Measurements from ENCODE around the gene ALDH2.
"Not testable (repeated sequence)": the region's sequence is repeated elsewhere in the genome, so short reads cannot be mapped to it uniquely, and the experiment has no call there.

The ALDH2 gene

GRCh38 chr12:111806304-111806703, 39.6 kb downstream of the ALDH2 start:
- H3K36me3 ChIP-seq, result peaks cover 0 to 84% (median 0%) of the 10 kb centered on the region in 11 experiments; a peak in 9 of 22 replicates
- no peaks in the 10 kb centered on the region for H4K20me1 ChIP-seq
- TF ChIP-seq Cebpa-rat (IDR thresholded peaks at IDR 0.05), result no peak
- H3K27me3 ChIP-seq, result no peaks in the 10 kb centered on the region
- no peak overlapping the region for H3K4me2 ChIP-seq
- no peak overlapping the region for H3K9ac ChIP-seq
- no peaks in the 10 kb centered on the region for H3K4me1 ChIP-seq
- no peak overlapping the region for H3K4me3 ChIP-seq
- peaks cover 0 to 15% (median 1%) of the 10 kb centered on the region in 11 experiments; a peak in 5 of 22 replicates for H3K9me3 ChIP-seq (replicated peaks in 1 of 11)
- H3K27ac ChIP-seq, result no peak overlapping the region

DNA sequence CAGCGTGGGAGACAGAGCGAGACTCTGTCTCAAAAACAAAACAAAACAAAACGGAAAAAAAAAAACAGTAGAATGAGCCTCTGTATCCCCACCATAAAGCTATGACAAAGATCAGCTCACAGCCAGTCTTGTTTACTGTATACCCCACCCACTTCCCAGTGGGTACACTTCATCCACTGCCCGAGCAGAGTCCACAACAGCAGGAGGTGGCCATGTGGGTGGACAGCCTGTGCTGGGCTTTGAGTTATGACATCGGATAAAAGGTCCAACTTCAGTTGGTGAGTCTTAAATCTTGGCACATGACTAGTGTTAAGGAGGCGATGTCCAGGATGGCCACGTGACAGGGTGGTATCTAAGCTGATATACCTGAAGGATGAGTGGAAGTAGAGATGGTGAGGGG, 40.5 kb downstream of the ALDH2 start:
- H3K4me3 ChIP-seq, result no peak overlapping the region
- H3K36me3 ChIP-seq, result peaks cover 0 to 75% (median 0%) of the 10 kb centered on the region in 11 experiments; a peak in 8 of 22 replicates
- no peaks in the 10 kb centered on the region for H3K27me3 ChIP-seq
- no peaks in the 10 kb centered on the region for H3K4me1 ChIP-seq
- TF ChIP-seq Cebpa-rat (IDR thresholded peaks at IDR 0.05), result no peak
- no peak overlapping the region for H3K27ac ChIP-seq
- H3K9me3 ChIP-seq (replicated peaks in 1 of 11), result peaks cover 0 to 6% (median 0%) of the 10 kb centered on the region in 11 experiments; a peak in 3 of 22 replicates
- H4K20me1 ChIP-seq, result no peaks in the 10 kb centered on the region
- H3K9ac ChIP-seq, result no peak overlapping the region
- H3K4me2 ChIP-seq, result no peak overlapping the region

GRCh38 chr12:111812881-111813741, 46.4 kb downstream of the ALDH2 start:
- Histone ChIP-seq H3K9ac (no peak overlapping the region), H3K4me1 (no peaks in the 10 kb centered on the region), H3K4me2 (no peak overlapping the region), H3K27me3 (no peaks in the 10 kb centered on the region), H3K36me3 (peaks cover 0 to 35% (median 0%) of the 10 kb centered on the region in 11 experiments; a peak in 7 of 22 replicates), H3K4me3 (no peak overlapping the region), H3K9me3 (replicated peaks in 1 of 11) (no peaks in the 10 kb centered on the region; a peak in 1 of 22 replicates), H4K20me1 (no peaks in the 10 kb centered on the region), H3K27ac (no peak overlapping the region)
- TF ChIP-seq Cebpa-rat (IDR thresholded peaks at IDR 0.05), result no peak

- Histone ChIP-seq H3K27me3 (no peaks in the 10 kb centered on the region), H3K9me3 (replicated peaks in 1 of 11) (peaks cover 0 to 9% (median 6%) of the 10 kb centered on the region in 11 experiments; a peak in 6 of 22 replicates), H4K20me1 (no peaks in the 10 kb centered on the region), H3K4me2 (no peak overlapping the region), H3K36me3 (peaks cover 0 to 7% (median 0%) of the 10 kb centered on the region in 11 experiments; a peak in 3 of 22 replicates), H3K9ac (no peak overlapping the region), H3K4me3 (no peak overlapping the region), H3K27ac (no peak overlapping the region), H3K4me1 (peaks cover 0 to 13% (median 8%) of the 10 kb centered on the region in 10 experiments; a peak in 5 of 20 replicates)
- TF ChIP-seq Cebpa-rat (IDR thresholded peaks at IDR 0.05), result no peak
These were observed 49.4 kb downstream of the ALDH2 start for GRCh38 chr12:111816065-111816615.

DNA sequence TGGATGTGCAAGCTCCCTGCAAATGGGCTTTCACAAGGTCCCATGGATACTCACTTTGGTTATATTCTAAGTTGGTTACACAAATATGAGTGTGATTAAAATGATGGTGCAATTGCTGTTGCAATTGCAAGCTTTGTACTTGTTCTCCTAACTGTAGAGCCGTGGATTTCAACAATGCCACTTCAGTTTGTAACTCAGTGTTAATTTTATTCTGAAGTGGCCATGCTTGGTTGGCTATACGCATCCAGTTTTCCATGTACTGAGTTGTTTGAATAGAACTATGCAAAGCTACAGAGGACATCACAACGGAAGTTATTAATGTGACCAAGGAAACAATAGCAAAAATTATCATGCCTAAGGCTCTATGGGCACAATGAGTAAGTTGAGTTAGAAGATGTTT, 50.2 kb downstream of the ALDH2 start:
- H3K27ac ChIP-seq, H3K36me3 ChIP-seq, H3K9ac ChIP-seq, H3K4me2 ChIP-seq, H3K4me3 ChIP-seq, H4K20me1 ChIP-seq, H3K27me3 ChIP-seq: not testable (repeated sequence)
- peaks cover 0 to 12% (median 6%) of the 10 kb centered on the region in 11 experiments; a peak in 6 of 22 replicates for H3K9me3 ChIP-seq (replicated peaks in 1 of 11)
- H3K4me1 ChIP-seq, result peaks cover 0 to 13% (median 8%) of the 10 kb centered on the region in 10 experiments; a peak in 5 of 20 replicates

GRCh38 chr12:111818340-111818739, 51.6 kb downstream of the ALDH2 start:
- no peak overlapping the region for H3K9ac ChIP-seq
- no peaks in the 10 kb centered on the region for H4K20me1 ChIP-seq
- no peak overlapping the region for H3K27ac ChIP-seq
- peaks cover 0 to 15% (median 11%) of the 10 kb centered on the region in 10 experiments; a peak in 7 of 20 replicates for H3K4me1 ChIP-seq
- peaks cover 0 to 12% (median 6%) of the 10 kb centered on the region in 11 experiments; a peak in 6 of 22 replicates for H3K9me3 ChIP-seq (replicated peaks in 1 of 11)
- no peaks in the 10 kb centered on the region for H3K27me3 ChIP-seq
- no peaks in the 10 kb centered on the region for H3K36me3 ChIP-seq
- no peak for TF ChIP-seq Cebpa-rat (IDR thresholded peaks at IDR 0.05)
- no peak overlapping the region for H3K4me2 ChIP-seq
- no peak overlapping the region for H3K4me3 ChIP-seq

DNA sequence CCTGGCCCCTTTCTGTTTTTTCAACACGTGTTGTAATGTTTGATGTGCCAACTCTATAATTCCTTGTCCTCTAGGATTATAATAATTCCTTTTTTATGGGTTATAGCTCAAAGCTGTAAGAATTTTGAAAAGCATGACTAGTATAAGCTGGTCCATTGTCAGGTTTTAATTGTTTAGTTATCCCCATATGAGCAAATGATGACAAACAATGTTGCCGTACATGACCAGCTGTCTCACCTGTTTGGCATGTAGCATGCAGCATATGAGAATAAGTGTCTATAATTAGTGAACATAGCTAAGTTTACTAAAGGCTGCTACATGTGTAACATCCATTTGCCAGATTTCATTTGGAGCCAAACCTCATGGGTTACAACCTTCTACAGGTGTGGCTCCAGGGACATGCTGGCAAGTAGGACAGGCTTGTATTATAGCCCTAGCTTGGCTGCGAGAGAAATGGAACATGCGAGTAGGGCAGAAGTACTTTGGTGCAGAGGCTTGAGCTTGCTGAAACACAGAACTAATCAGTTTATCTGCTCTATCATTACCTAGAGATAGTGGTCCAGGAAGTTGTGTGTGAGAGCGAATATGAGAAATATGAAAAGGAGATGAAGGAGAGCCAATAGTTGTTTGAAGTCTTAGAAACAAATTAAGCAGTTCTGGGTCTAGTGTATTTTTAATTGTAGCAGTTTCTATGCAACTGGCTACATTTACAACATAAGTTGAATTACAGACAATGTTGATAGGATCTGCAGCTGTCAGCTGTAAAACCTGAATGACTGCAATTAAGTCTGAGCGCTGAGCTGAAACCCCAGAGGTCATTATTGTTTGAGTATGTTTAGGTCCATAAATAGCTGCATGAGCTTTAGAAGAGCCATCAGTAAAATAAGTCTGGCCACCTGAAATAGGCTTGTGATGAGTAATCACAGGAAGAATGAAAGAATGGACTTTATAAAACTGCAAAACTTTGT, 52.7 kb downstream of the ALDH2 start:
- H3K27ac ChIP-seq, result peak overlapping the region in 1 of 11 experiments; percentile 23; a peak in 1 of 22 replicates
- H3K9ac ChIP-seq, result no peak overlapping the region
- H4K20me1 ChIP-seq, result no peaks in the 10 kb centered on the region
- peak overlapping the region in 3 of 11 experiments; percentile 8 to 29 (median 28); a peak in 3 of 22 replicates for H3K4me2 ChIP-seq
- H3K27me3 ChIP-seq, result no peaks in the 10 kb centered on the region
- no peaks in the 10 kb centered on the region for H3K36me3 ChIP-seq
- no peak overlapping the region for H3K4me3 ChIP-seq
- TF ChIP-seq Cebpa-rat (IDR thresholded peaks at IDR 0.05), result no peak
- peaks cover 0 to 12% (median 6%) of the 10 kb centered on the region in 11 experiments; a peak in 6 of 22 replicates for H3K9me3 ChIP-seq (replicated peaks in 1 of 11)
- peaks cover 0 to 22% (median 17%) of the 10 kb centered on the region in 10 experiments; a peak in 9 of 20 replicates for H3K4me1 ChIP-seq

- H3K4me1 ChIP-seq, result peaks cover 0 to 22% (median 17%) of the 10 kb centered on the region in 10 experiments; a peak in 9 of 20 replicates
- not testable (repeated sequence) for H3K27ac ChIP-seq, H3K4me3 ChIP-seq, H3K36me3 ChIP-seq, H3K4me2 ChIP-seq, H4K20me1 ChIP-seq, H3K9ac ChIP-seq, H3K27me3 ChIP-seq
- H3K9me3 ChIP-seq (replicated peaks in 1 of 11), result peaks cover 0 to 12% (median 6%) of the 10 kb centered on the region in 11 experiments; a peak in 6 of 22 replicates
These were observed 54.1 kb downstream of the ALDH2 start for GRCh38 chr12:111820828-111821227.
